SK-N-SH (cell line): ENCODE results near the gene CXXC4. TPM values are rescaled to one million over a fixed set of nuclear protein-coding genes. Genes with fewer than 3 reads are reported as not detected.

Experiments used
- CTCF ChIA-PET: fragments of 300-600, 350-600 bp; formaldehyde crosslinking; extraction: SDS; loops from one replicate; lab custom pipeline; 2021; lab: Yijun Ruan, JAX
- POLR2A ChIA-PET: fragments of 350-600 bp; sonication (Branson Sonifier 250); formaldehyde crosslinking; extraction: SDS; loops from one replicate; lab custom pipeline; 2020; ENCODE audit warnings: antibody characterized with exemption, inconsistent platforms; lab: Yijun Ruan, JAX
- DNase-seq: peaks from one replicate; pipeline ENCODE4 v3.0.0; 2012
- H2AFZ ChIP-seq: fragments of 200-600 bp; sonication (generic); 2 replicates; pipeline ENCODE4 v1.8.1; 2016; ENCODE audit warnings: antibody characterized with exemption, mild to moderate bottlenecking, low read depth
- H3F3A ChIP-seq: fragments of 200-600 bp; sonication (generic); replicated peaks from 2 replicates; pipeline ENCODE3; 2016; ENCODE audit warnings: antibody characterized with exemption, mild to moderate bottlenecking; ENCODE audit not compliant: insufficient read depth
- H3K27ac ChIP-seq, 2 experiments: fragments of 200-500 bp in 1 of 2; fragments of 200-600 bp in 1 of 2; sonication (Bioruptor generic) in 1 of 2; sonication (generic), shearing (Covaris generic) in 1 of 2; 2 replicates each; pipeline versions ENCODE4 v1.5.1 to v1.6.1; 2014 to 2016; ENCODE audit warnings: low read depth in 2 of 2, inconsistent platforms in 1 of 2, low read length in 1 of 2, mild to moderate bottlenecking in 1 of 2, mixed read lengths in 1 of 2
- H3K27me3 ChIP-seq: fragments of 200-600 bp; sonication (generic), shearing (Covaris generic); 2 replicates; pipeline ENCODE4 v1.6.1; 2016; ENCODE audit warnings: mixed run types; ENCODE audit not compliant: insufficient read depth
- H3K36me3 ChIP-seq, 2 experiments: fragments of 200-500 bp in 1 of 2; fragments of 200-600 bp in 1 of 2; sonication (Bioruptor generic) in 1 of 2; sonication (generic) in 1 of 2; replicated peaks in 1 of 2; 2 replicates each; pipeline versions ENCODE3 to v1.5.1; 2014 to 2016; ENCODE audit warnings: low read length in 1 of 2, mild to moderate bottlenecking in 1 of 2; ENCODE audit not compliant: insufficient read depth in 2 of 2, control insufficient read depth in 1 of 2
- H3K4me1 ChIP-seq, 2 experiments: fragments of 200-500 bp in 1 of 2; fragments of 200-600 bp in 1 of 2; sonication (Bioruptor generic) in 1 of 2; sonication (generic), shearing (Covaris generic) in 1 of 2; 2 replicates each; pipeline versions ENCODE4 v1.5.1 to v1.6.1; 2014 to 2016; ENCODE audit warnings: low read depth in 1 of 2, low read length in 1 of 2, mixed run types in 1 of 2; ENCODE audit not compliant: insufficient read depth in 2 of 2, control insufficient read depth in 1 of 2
- H3K4me2 ChIP-seq: fragments of 200-600 bp; sonication (generic), shearing (Covaris generic); 2 replicates; pipeline ENCODE4 v1.6.1; 2017; ENCODE audit warnings: mixed run types
- H3K4me3 ChIP-seq, 2 experiments: fragments of 200-500 bp in 1 of 2; fragments of 200-600 bp in 1 of 2; sonication (Bioruptor generic) in 1 of 2; sonication (generic), shearing (Covaris generic) in 1 of 2; 2 replicates each; pipeline versions ENCODE4 v1.5.1 to v1.8.1; 2014 to 2016; ENCODE audit warnings: low read depth in 2 of 2, inconsistent platforms in 1 of 2, low read length in 1 of 2, mild to moderate bottlenecking in 1 of 2, mixed read lengths in 1 of 2, moderate library complexity in 1 of 2
- H3K79me2 ChIP-seq: fragments of 200-600 bp; sonication (generic); 2 replicates; pipeline ENCODE4 v1.8.1; 2017; ENCODE audit warnings: mild to moderate bottlenecking; ENCODE audit not compliant: insufficient read depth
- H3K9ac ChIP-seq: fragments of 200-600 bp; sonication (generic); 2 replicates; pipeline ENCODE4 v1.6.1; 2017; ENCODE audit warnings: mixed run types
- H3K9me2 ChIP-seq: fragments of 200-600 bp; sonication (generic); 2 replicates; pipeline ENCODE4 v1.6.1; 2017; ENCODE audit warnings: mixed run types
- H3K9me3 ChIP-seq: fragments of 200-600 bp; sonication (generic); 2 replicates; pipeline ENCODE4 v1.6.1; 2017; ENCODE audit warnings: mixed run types, mild to moderate bottlenecking, moderate library complexity
- H4K20me1 ChIP-seq: fragments of 200-600 bp; sonication (generic); 2 replicates; pipeline ENCODE4 v1.6.1; 2017; ENCODE audit warnings: mild to moderate bottlenecking, mixed run types; ENCODE audit not compliant: insufficient read depth
- ELF1 ChIP-seq: IDR thresholded peaks from 2 replicates; pipeline ENCODE4 v1.4.0; 2012
- FOXM1 ChIP-seq: IDR thresholded peaks from 2 replicates; pipeline ENCODE4 v1.4.0; 2012; ENCODE audit warnings: low read depth, mild to moderate bottlenecking
- GABPA ChIP-seq: IDR thresholded peaks from 2 replicates; pipeline ENCODE4 v1.4.0; 2012; ENCODE audit warnings: low read depth, mild to moderate bottlenecking
- GATA2 ChIP-seq: sonication (generic); formaldehyde crosslinking; IDR thresholded peaks from 2 replicates; pipeline ENCODE4 v1.5.0; 2020; ENCODE audit warnings: mild to moderate bottlenecking, missing genetic modification reagents
- JUND ChIP-seq: IDR thresholded peaks from 2 replicates; pipeline ENCODE4 v1.4.0; 2012
- NFIC ChIP-seq: IDR thresholded peaks from 2 replicates; pipeline ENCODE4 v1.4.0; 2012; ENCODE audit warnings: borderline replicate concordance
- PBX3 ChIP-seq: IDR thresholded peaks from 2 replicates; pipeline ENCODE4; 2012
- POLR2AphosphoS5 ChIP-seq: IDR thresholded peaks from 2 replicates; pipeline ENCODE4 v1.6.1; 2012; ENCODE audit warnings: low read depth, low read length
- RCOR1 ChIP-seq: fragments of 150-350 bp; IDR thresholded peaks from 2 replicates; pipeline ENCODE4 v1.6.1; 2017; ENCODE audit warnings: antibody characterized with exemption, low read length
- REST ChIP-seq: IDR thresholded peaks from 2 replicates; pipeline ENCODE4 v1.6.1; 2012; ENCODE audit warnings: mild to moderate bottlenecking, low read depth, low read length, moderate library complexity
- RFX5 ChIP-seq: IDR thresholded peaks from 2 replicates; pipeline ENCODE4 v1.6.1; 2012; ENCODE audit warnings: mild to moderate bottlenecking, improper control_type of control experiment, low read length
- SIN3A ChIP-seq: IDR thresholded peaks from 2 replicates; pipeline ENCODE4 v1.6.1; 2012; ENCODE audit warnings: low read depth, mild to moderate bottlenecking, low read length, moderate library complexity, borderline replicate concordance
- ZBTB33 ChIP-seq: IDR thresholded peaks from 2 replicates; pipeline ENCODE4 v1.4.0; 2012; ENCODE audit warnings: low read depth, borderline replicate concordance
- WGBS: methylation state at CpG from one replicate; pipeline ENCODE4 v1.1.6; 2017; ENCODE audit warnings: low lambda C conversion rate; 5-methylcytosine and 5-hydroxymethylcytosine counted together
- polyA plus RNA-seq, 3 experiments: library from polyadenylated mRNA; depleted of rRNA; stranded (reverse); fragments of >200 nt; gene quantifications; 2 replicates each; pipeline ENCODE4 v1.2.3, GENCODE V29; 2012
- TF ChIP-seq, protein P1 (sequence below): IDR thresholded peaks from 2 replicates; pipeline ENCODE4 v1.4.0; 2012; ENCODE audit warnings: low read depth

Gene CXXC4
- polyA plus RNA-seq, 1 of the 3 experiments (the other 2 are of a cell fraction), result 0.02 TPM

GRCh38 chr4:104425948-104426347 lies 68.7 kb downstream of the CXXC4 start (continued):
- TF ChIP-seq, protein P1, sequence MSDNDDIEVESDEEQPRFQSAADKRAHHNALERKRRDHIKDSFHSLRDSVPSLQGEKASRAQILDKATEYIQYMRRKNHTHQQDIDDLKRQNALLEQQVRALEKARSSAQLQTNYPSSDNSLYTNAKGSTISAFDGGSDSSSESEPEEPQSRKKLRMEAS, result no peak
- TF ChIP-seq PBX3 (no peak), NFIC (no peak), GATA2 (CRISPR knock-in tag) (no peak), SIN3A (no peak), ELF1 (no peak), POLR2AphosphoS5 (no peak), REST (no peak), RFX5 (no peak), JUND (no peak), GABPA (no peak)

DNA sequence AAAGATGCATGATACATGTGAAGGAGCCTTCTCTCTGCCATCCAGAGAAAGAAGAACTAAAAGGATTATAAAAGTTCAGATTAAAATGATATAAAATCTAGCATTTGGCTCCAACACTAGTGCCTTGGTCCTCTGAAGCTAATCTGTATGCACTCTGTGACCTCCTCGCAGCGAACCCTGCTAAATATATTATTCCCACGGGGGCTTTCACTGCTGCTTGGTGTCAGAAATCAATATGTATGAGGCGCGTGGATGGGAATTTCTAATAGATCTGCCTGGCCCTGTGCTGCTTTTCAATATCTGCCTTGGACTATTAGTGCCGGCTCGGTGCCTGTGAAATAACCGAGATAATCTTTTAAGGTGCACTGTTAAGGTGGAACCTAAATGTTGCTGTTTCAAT lies 69.7 kb downstream of the CXXC4 start:
- ChIA-PET CTCF (interaction anchor here (1.5 to 1.7 kb wide), 2 partner anchors 11 to 26 kb away, joined by 3 to 4 read pairs; no protein-coding TSS in a partner anchor), POLR2A (no interaction called here)
- H3K27ac ChIP-seq, result peak overlapping the region in 1 of 2 experiments; percentile 11; a peak in 1 of 4 replicates
- no peaks in the 10 kb centered on the region for H3K9me2 ChIP-seq
- peak overlapping the region in 1 of 2 experiments; percentile 39; a peak in 2 of 4 replicates for H3K4me3 ChIP-seq
- no peaks in the 10 kb centered on the region for H3F3A ChIP-seq
- H3K4me1 ChIP-seq, result no peaks in the 10 kb centered on the region; a peak in 3 of 4 replicates
- WGBS, result 9% methylated on average over 8 of the region's 8 CpGs
- no peak overlapping the region for H2AFZ ChIP-seq
- no peaks in the 10 kb centered on the region for H3K9me3 ChIP-seq
- no peak for DNase-seq
- H3K27me3 ChIP-seq, result no peaks in the 10 kb centered on the region
- H3K9ac ChIP-seq, result no peak overlapping the region
- H4K20me1 ChIP-seq, result no peaks in the 10 kb centered on the region
- peak; percentile 22; the same call in 1 of the 2 replicates for TF ChIP-seq GATA2 (CRISPR knock-in tag)
- TF ChIP-seq ZBTB33, result no peak
- TF ChIP-seq RCOR1, result no peak
- TF ChIP-seq FOXM1, result no peak
- TF ChIP-seq GABPA, result no peak
- TF ChIP-seq, all 33 proteins: peak for 1
- Histone ChIP-seq H3K36me3 (no peaks in the 10 kb centered on the region), H3K79me2 (no peaks in the 10 kb centered on the region), H3K4me2 (peak overlapping the region; percentile 17; the same call in 1 of the 2 replicates)
